ENCODE results near the gene SHKBP1. TPM values are rescaled to one million over a fixed set of nuclear protein-coding genes. Genes with fewer than 3 reads are reported as not detected.

The SHKBP1 gene
- total and polyA plus RNA-seq, 2 of the 13 experiments (the other 11 are each of a cell fraction or from before 2014, with no cell fraction given), result 16.2 to 17.4 TPM

GRCh38 chr19:40616941-40617340, 40.3 kb downstream of the SHKBP1 start:
- FAIRE-seq (no peak), DNase-seq (ENCODE audit: low spot score) (no peak), ATAC-seq (no peak)
- H3K4me1 ChIP-seq (ENCODE audit: insufficient read depth, low read length), result peaks cover 16% of the 10 kb centered on the region; the same call in 1 of the 2 replicates
- no peak overlapping the region for H3K4me3 ChIP-seq (replicated peaks in 1 of 3; ENCODE audit: insufficient read depth in 1 of 3, low read depth in 2 of 3, low read length in 3 of 3)
- intact Hi-C loops (cut with micrococcal nuclease; ENCODE audit: unreplicated experiment) (no loop called here), in situ Hi-C loops (cut with HindIII; ENCODE audit: extremely low pct_ligation_motif_present, low pct_unique_long_range_greater_than_20kb) (no loop called here)
- TF ChIP-seq, protein P1, sequence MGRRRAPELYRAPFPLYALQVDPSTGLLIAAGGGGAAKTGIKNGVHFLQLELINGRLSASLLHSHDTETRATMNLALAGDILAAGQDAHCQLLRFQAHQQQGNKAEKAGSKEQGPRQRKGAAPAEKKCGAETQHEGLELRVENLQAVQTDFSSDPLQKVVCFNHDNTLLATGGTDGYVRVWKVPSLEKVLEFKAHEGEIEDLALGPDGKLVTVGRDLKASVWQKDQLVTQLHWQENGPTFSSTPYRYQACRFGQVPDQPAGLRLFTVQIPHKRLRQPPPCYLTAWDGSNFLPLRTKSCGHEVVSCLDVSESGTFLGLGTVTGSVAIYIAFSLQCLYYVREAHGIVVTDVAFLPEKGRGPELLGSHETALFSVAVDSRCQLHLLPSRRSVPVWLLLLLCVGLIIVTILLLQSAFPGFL (CRISPR knock-in tag; IDR thresholded peaks at IDR 0.05), result no peak
- TF ChIP-seq SOX13 (IDR thresholded peaks at IDR 0.05) (no peak), SOX13 (CRISPR knock-in tag; conservative IDR thresholded peaks at IDR 0.05 in 1 of 2, IDR thresholded peaks at IDR 0.05 in 1 of 2) (no peak), ZNF761 (CRISPR knock-in tag; conservative IDR thresholded peaks at IDR 0.05) (no peak), MXD4 (CRISPR knock-in tag; IDR thresholded peaks at IDR 0.05) (no peak), ZFP1 (CRISPR knock-in tag; IDR thresholded peaks at IDR 0.05) (no peak), NCOA5 (CRISPR knock-in tag; IDR thresholded peaks at IDR 0.05) (no peak), ZNF224 (CRISPR knock-in tag; IDR thresholded peaks at IDR 0.05) (no peak), TP53 (CRISPR knock-in tag; conservative IDR thresholded peaks at IDR 0.05) (no peak), MAFG (CRISPR knock-in tag; IDR thresholded peaks at IDR 0.05) (no peak), ISL2 (CRISPR knock-in tag; IDR thresholded peaks at IDR 0.05) (no peak), ZNF570 (CRISPR knock-in tag; IDR thresholded peaks at IDR 0.05; ENCODE audit: borderline replicate concordance) (no peak), SRSF9 (IDR thresholded peaks at IDR 0.05; ENCODE audit: borderline replicate concordance, insufficient read depth, low read depth, low read length, poor library complexity, severe bottlenecking) (no peak), U2AF1 (optimal IDR thresholded peaks at IDR 0.05; ENCODE audit: low read depth, low read length) (no peak), ATF2 (CRISPR knock-in tag; IDR thresholded peaks at IDR 0.05) (no peak), NR2F6 (IDR thresholded peaks at IDR 0.05) (no peak), NR2F6 (CRISPR knock-in tag; IDR thresholded peaks at IDR 0.05) (no peak), YY1 (IDR thresholded peaks at IDR 0.05; ENCODE audit: insufficient read depth, insufficient replicate concordance, low read depth, low read length) (no peak)
- WGBS (ENCODE audit: low lambda C conversion rate), result 71% methylated on average over 17 of the region's 17 CpGs
- no peaks in the 10 kb centered on the region for H3K9me3 ChIP-seq (ENCODE audit: low read length)
- ChIA-PET CTCF (ENCODE audit: low intra/inter-chr PET ratio, low total read pairs) (no interaction called here), POLR2A (no interaction called here)
- no peaks in the 10 kb centered on the region for H4K20me1 ChIP-seq (ENCODE audit: insufficient read depth, low read length)
- H3K9ac ChIP-seq (ENCODE audit: insufficient read depth, low read depth, low read length), result no peak overlapping the region
- H3K4me2 ChIP-seq (ENCODE audit: low read depth, low read length), result no peak overlapping the region
- no peak overlapping the region for H3K27ac ChIP-seq (ENCODE audit: extremely low read length, insufficient read depth, low read length)
- no peak overlapping the region for H2AFZ ChIP-seq (ENCODE audit: low read length)
- no TSS peak for BruUV-seq (replicated peaks)
- no peaks in the 10 kb centered on the region for H3K79me2 ChIP-seq (ENCODE audit: insufficient read depth, low read length)
- peaks cover 0 to 25% of the 10 kb centered on the region in 2 experiments; a peak in 3 of 5 replicates for H3K27me3 ChIP-seq (ENCODE audit: control insufficient read depth in 1 of 2, insufficient read depth in 2 of 2, low read length in 2 of 2)
- no peaks in the 10 kb centered on the region for H3K36me3 ChIP-seq (replicated peaks in 1 of 2; ENCODE audit: control insufficient read depth in 1 of 2, insufficient read depth in 2 of 2, low read length in 2 of 2)
